ENCODE results near the gene TVP23A. TPM values are rescaled to one million over a fixed set of nuclear protein-coding genes. Genes with fewer than 3 reads are reported as not detected.

The TVP23A gene
- total RNA-seq, 4 donors from 2014 or later: 1.1 to 3.3 TPM; not detected in 2

- H3K27me3 ChIP-seq: no peaks in the 10 kb centered on the region
- DNase-seq: no peak
- no peak for TF ChIP-seq POLR2A (IDR thresholded peaks at IDR 0.05)
- TF ChIP-seq, protein P1, sequence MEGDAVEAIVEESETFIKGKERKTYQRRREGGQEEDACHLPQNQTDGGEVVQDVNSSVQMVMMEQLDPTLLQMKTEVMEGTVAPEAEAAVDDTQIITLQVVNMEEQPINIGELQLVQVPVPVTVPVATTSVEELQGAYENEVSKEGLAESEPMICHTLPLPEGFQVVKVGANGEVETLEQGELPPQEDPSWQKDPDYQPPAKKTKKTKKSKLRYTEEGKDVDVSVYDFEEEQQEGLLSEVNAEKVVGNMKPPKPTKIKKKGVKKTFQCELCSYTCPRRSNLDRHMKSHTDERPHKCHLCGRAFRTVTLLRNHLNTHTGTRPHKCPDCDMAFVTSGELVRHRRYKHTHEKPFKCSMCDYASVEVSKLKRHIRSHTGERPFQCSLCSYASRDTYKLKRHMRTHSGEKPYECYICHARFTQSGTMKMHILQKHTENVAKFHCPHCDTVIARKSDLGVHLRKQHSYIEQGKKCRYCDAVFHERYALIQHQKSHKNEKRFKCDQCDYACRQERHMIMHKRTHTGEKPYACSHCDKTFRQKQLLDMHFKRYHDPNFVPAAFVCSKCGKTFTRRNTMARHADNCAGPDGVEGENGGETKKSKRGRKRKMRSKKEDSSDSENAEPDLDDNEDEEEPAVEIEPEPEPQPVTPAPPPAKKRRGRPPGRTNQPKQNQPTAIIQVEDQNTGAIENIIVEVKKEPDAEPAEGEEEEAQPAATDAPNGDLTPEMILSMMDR (IDR thresholded peaks at IDR 0.05): no peak
- no peaks in the 10 kb centered on the region for H3K9me3 ChIP-seq
- no peak overlapping the region for H3K27ac ChIP-seq
- H3K36me3 ChIP-seq: no peaks in the 10 kb centered on the region
- H3K4me1 ChIP-seq: no peaks in the 10 kb centered on the region
- no peak overlapping the region for H3K4me3 ChIP-seq
Observed at GRCh38 chr16:10851512-10851911, 32.9 kb upstream of the TVP23A start.

GRCh38 chr16:10850478-10850850 is 31.9 kb upstream of the TVP23A start:
- Histone ChIP-seq H3K4me1 (no peaks in the 10 kb centered on the region), H3K27me3 (no peaks in the 10 kb centered on the region), H3K27ac (no peak overlapping the region), H3K4me3 (no peak overlapping the region), H3K36me3 (no peaks in the 10 kb centered on the region), H3K9me3 (no peaks in the 10 kb centered on the region)
- TF ChIP-seq POLR2A (IDR thresholded peaks at IDR 0.05): no peak
- TF ChIP-seq, protein P1 (IDR thresholded peaks at IDR 0.05): no peak
- DNase-seq: no peak

DNA sequence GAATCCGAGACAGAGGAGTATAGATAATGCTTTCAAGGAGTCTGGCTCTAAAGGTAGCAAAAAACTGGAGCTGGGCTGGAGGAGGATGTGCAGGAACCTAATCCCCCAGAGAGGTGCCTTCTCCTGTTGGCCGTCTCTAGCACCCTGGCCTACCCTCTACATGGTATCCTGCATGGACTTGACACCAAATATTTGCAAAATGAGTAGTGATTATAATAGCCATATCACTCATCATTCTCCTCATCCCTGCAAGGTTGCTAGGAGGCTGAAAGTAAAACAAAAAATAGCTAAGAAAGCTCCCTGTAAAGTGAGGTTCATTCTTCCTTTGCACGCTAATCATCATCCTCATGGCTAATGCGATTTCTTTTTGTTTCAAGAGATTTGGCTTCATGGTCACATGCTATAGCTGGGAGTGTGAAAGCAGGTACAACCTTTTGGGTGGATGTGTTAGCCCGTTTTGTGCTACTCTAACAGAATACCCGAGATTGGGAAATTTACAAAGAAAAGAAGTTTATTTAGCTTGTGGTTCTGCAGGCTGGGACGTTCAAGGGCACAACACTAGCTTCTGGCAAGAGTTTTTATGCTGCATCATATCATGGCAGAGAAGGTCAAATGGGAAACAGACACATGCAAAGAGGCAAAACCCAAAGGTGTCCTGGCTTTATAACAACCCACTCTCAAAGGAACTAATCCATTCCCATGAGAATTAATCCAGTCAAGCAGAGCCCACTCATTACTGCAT is 31.3 kb upstream of the TVP23A start:
- H3K36me3 ChIP-seq: no peaks in the 10 kb centered on the region
- H3K9me3 ChIP-seq: no peaks in the 10 kb centered on the region
- no peak overlapping the region for H3K27ac ChIP-seq
- no peaks in the 10 kb centered on the region for H3K4me1 ChIP-seq
- no peak overlapping the region for H3K4me3 ChIP-seq
- DNase-seq: no peak
- H3K27me3 ChIP-seq: no peaks in the 10 kb centered on the region
- TF ChIP-seq POLR2A (IDR thresholded peaks at IDR 0.05): no peak
- TF ChIP-seq, protein P1 (IDR thresholded peaks at IDR 0.05): no peak

GRCh38 chr16:10847176-10847575 is 28.6 kb upstream of the TVP23A start:
- TF ChIP-seq, protein P1 (IDR thresholded peaks at IDR 0.05): no peak
- peak overlapping the region in 3 of 4 donors; percentile 30 to 37 (median 31) for H3K27ac ChIP-seq

GRCh38 chr16:10846213-10846998 is 27.8 kb upstream of the TVP23A start:
- H3K4me1 ChIP-seq: no peaks in the 10 kb centered on the region
- TF ChIP-seq, protein P1 (IDR thresholded peaks at IDR 0.05): no peak
- no peak for TF ChIP-seq POLR2A (IDR thresholded peaks at IDR 0.05)
- no peaks in the 10 kb centered on the region for H3K9me3 ChIP-seq
- DNase-seq: no peak
- no peaks in the 10 kb centered on the region for H3K36me3 ChIP-seq
- H3K27ac ChIP-seq: peak overlapping the region in 2 of 4 donors; percentile 30 to 37
- H3K27me3 ChIP-seq: no peaks in the 10 kb centered on the region
- no peak overlapping the region for H3K4me3 ChIP-seq

More at GRCh38 chr16:10847176-10847575, 28.6 kb upstream of the TVP23A start:
- no peak for DNase-seq
- no peaks in the 10 kb centered on the region for H3K9me3 ChIP-seq
- no peaks in the 10 kb centered on the region for H3K27me3 ChIP-seq
- H3K4me1 ChIP-seq: no peaks in the 10 kb centered on the region
- no peak overlapping the region for H3K4me3 ChIP-seq
- no peaks in the 10 kb centered on the region for H3K36me3 ChIP-seq

Data from Peyer's patch (tissue), 4 donors.